Caco-2 (cell line): ENCODE data around the gene TAL1. TPM values are rescaled to one million over a fixed set of nuclear protein-coding genes. Genes with fewer than 3 reads are reported as not detected.

Experiments used
- BruUV-seq: library from RNA; stranded (reverse); fragments of 400-500 nt; replicated peaks from 2 replicates; lab custom pipeline; 2021; lab: Mats Ljungman, UMichigan
- CTCF ChIA-PET: fragments of 300-600 bp; sonication (Branson Sonifier 250); formaldehyde crosslinking; loops from one replicate; lab custom pipeline; 2022; ENCODE audit warnings: antibody characterized with exemption; lab: Charles Lee
- POLR2A ChIA-PET: fragments of 300-600 bp; sonication (Branson Sonifier 250); formaldehyde crosslinking; loops from one replicate; lab custom pipeline; 2022; ENCODE audit warnings: antibody characterized with exemption; lab: Charles Lee
- DNase-seq, 2 experiments: peaks; one replicate each; pipeline versions ENCODE4 v3.0.0 to v3.0.0-alpha.2; 2020 to 2022
- H3K27me3 ChIP-seq: replicated peaks from 2 replicates; pipeline ENCODE4 v1.6.0; 2011; ENCODE audit warnings: low read length; ENCODE audit not compliant: control insufficient read depth, insufficient read depth
- H3K36me3 ChIP-seq: 2 replicates; pipeline ENCODE4 v1.5.1; 2011; ENCODE audit warnings: low read length; ENCODE audit not compliant: control insufficient read depth, insufficient read depth
- H3K4me1 ChIP-seq: fragments of 250-450 bp; sonication (Bioruptor Pico); 2 replicates; pipeline ENCODE4 v1.5.1; 2020; ENCODE audit warnings: mild to moderate bottlenecking
- H3K4me3 ChIP-seq: 2 replicates; pipeline ENCODE4 v1.5.1; 2011; ENCODE audit warnings: low read depth, mild to moderate bottlenecking, control low read depth, low read length
- H3K9me3 ChIP-seq: fragments of 250-450 bp; sonication (Bioruptor Pico); 2 replicates; pipeline ENCODE4 v1.5.1; 2020; ENCODE audit warnings: mild to moderate bottlenecking, moderate library complexity
- H3K27ac Mint-ChIP-seq: one replicate; pipeline ENCODE4 v1.8.0; 2022; ENCODE audit warnings: mixed read lengths; ENCODE audit not compliant: unreplicated experiment
- H3K27me3 Mint-ChIP-seq: one replicate; pipeline ENCODE4 v1.8.0; 2022; ENCODE audit warnings: mixed read lengths; ENCODE audit not compliant: insufficient read depth, unreplicated experiment
- H3K36me3 Mint-ChIP-seq: one replicate; pipeline ENCODE4 v1.8.0; 2022; ENCODE audit warnings: mild to moderate bottlenecking, mixed read lengths; ENCODE audit not compliant: insufficient read depth, unreplicated experiment
- H3K4me1 Mint-ChIP-seq: one replicate; pipeline ENCODE4 v1.8.0; 2022; ENCODE audit warnings: low read depth, mixed read lengths; ENCODE audit not compliant: unreplicated experiment
- H3K4me3 Mint-ChIP-seq: one replicate; pipeline ENCODE4 v1.8.0; 2022; ENCODE audit warnings: mild to moderate bottlenecking, moderate library complexity, mixed read lengths; ENCODE audit not compliant: unreplicated experiment
- H3K9me3 Mint-ChIP-seq: one replicate; pipeline ENCODE4 v1.8.0; 2022; ENCODE audit warnings: mixed read lengths; ENCODE audit not compliant: unreplicated experiment
- intact Hi-C: fragments of 100-400 bp; cut with micrococcal nuclease; formaldehyde crosslinking; loops from one replicate; pipeline ENCODE4 v1.10.0; 2022; ENCODE audit not compliant: unreplicated experiment
- total RNA-seq: library from RNA; stranded (reverse); gene quantifications from 2 replicates; pipeline ENCODE4 v1.2.3, GENCODE V29; 2022
- TF ChIP-seq, protein P1 (sequence below), 2 experiments: fragments of 200-600 bp in 1 of 2; IDR thresholded peaks; 1 replicate in 1 of 2; 2 replicates in 1 of 2; pipeline versions ENCODE4 v1.5.1 to v1.8.0; 2011 to 2022; ENCODE audit warnings: antibody characterized with exemption in 1 of 2, control low read depth in 1 of 2, inconsistent platforms in 1 of 2, low read depth in 1 of 2, low read length in 1 of 2, mild to moderate bottlenecking in 1 of 2, moderate library complexity in 1 of 2; ENCODE audit not compliant: insufficient read depth in 1 of 2, severe bottlenecking in 1 of 2, unreplicated experiment in 1 of 2

The TAL1 gene
- total RNA-seq, 1 experiment from 2014 or later, result 15.2 TPM

DNA sequence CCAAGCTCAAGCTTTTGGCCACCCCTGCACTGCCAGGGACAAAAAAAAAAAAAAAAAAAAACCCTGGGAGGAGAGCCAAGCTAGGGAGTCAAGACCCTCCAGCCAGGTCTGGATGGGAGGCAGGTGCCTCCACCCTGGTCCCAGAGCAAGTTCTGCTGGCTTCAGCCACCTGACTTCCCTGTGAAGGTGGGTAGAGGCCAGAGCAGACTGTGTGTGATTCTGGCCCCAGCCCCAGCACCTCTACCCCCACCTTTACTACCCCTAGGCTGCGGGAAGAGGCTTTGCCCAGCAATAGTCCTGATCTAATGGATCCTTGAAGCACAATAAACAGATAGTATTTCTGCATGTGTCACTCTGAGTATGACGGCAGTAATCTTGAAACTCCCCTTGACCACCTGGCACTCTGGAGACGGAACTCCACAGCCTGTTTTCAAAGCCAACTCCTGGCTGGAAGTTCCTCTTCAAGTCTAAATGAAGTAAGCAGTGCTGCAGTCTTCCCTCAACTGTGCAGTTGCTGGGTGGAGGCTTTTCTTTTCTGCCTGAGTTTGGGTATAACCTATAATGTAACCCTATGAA lies 51.9 kb downstream of the TAL1 start:
- peak overlapping the region; percentile 67 for H3K4me3 Mint-ChIP-seq
- H3K4me1 Mint-ChIP-seq, result peaks cover 28% of the 10 kb centered on the region
- DNase-seq, result no peak
- ChIA-PET CTCF (interaction anchor here (0.6 to 2.5 kb wide), 13 partner anchors 7 to 209 kb away, joined by 3 to 53 read pairs (median 5); partner anchors contain the start of genes CMPK1, PDZK1IP1 and STIL), POLR2A (interaction anchor here (1.3 to 1.6 kb wide), 5 partner anchors 10 to 154 kb away, joined by 4 to 8 read pairs (median 7); partner anchors contain the start of genes CMPK1, PDZK1IP1 and STIL)
- H3K9me3 ChIP-seq, result no peaks in the 10 kb centered on the region
- BruUV-seq, result no TSS peak
- no peaks in the 10 kb centered on the region for H3K36me3 ChIP-seq
- H3K4me3 ChIP-seq, result no peak overlapping the region; the same call in 1 of the 2 replicates
- TF ChIP-seq, protein P1, sequence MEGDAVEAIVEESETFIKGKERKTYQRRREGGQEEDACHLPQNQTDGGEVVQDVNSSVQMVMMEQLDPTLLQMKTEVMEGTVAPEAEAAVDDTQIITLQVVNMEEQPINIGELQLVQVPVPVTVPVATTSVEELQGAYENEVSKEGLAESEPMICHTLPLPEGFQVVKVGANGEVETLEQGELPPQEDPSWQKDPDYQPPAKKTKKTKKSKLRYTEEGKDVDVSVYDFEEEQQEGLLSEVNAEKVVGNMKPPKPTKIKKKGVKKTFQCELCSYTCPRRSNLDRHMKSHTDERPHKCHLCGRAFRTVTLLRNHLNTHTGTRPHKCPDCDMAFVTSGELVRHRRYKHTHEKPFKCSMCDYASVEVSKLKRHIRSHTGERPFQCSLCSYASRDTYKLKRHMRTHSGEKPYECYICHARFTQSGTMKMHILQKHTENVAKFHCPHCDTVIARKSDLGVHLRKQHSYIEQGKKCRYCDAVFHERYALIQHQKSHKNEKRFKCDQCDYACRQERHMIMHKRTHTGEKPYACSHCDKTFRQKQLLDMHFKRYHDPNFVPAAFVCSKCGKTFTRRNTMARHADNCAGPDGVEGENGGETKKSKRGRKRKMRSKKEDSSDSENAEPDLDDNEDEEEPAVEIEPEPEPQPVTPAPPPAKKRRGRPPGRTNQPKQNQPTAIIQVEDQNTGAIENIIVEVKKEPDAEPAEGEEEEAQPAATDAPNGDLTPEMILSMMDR (IDR thresholded peaks at IDR 0.05; ENCODE audit: insufficient read depth in 1 of 2, low read depth in 1 of 2, low read length in 1 of 2, severe bottlenecking in 1 of 2, unreplicated experiment in 1 of 2), result no peak
- H3K27ac Mint-ChIP-seq, result peak overlapping the region; percentile 80
- peaks cover 25% of the 10 kb centered on the region for H3K36me3 Mint-ChIP-seq
- intact Hi-C loops, result loop anchor here (1.0 to 10.0 kb wide), 5 partner anchors 12 to 535 kb away; no protein-coding TSS in a partner anchor
- H3K4me1 ChIP-seq, result peaks cover 21% of the 10 kb centered on the region; the same call in 1 of the 2 replicates
- H3K27me3 ChIP-seq, result no peaks in the 10 kb centered on the region
- H3K27me3 Mint-ChIP-seq, result no peaks in the 10 kb centered on the region
- H3K9me3 Mint-ChIP-seq, result no peaks in the 10 kb centered on the region

DNA sequence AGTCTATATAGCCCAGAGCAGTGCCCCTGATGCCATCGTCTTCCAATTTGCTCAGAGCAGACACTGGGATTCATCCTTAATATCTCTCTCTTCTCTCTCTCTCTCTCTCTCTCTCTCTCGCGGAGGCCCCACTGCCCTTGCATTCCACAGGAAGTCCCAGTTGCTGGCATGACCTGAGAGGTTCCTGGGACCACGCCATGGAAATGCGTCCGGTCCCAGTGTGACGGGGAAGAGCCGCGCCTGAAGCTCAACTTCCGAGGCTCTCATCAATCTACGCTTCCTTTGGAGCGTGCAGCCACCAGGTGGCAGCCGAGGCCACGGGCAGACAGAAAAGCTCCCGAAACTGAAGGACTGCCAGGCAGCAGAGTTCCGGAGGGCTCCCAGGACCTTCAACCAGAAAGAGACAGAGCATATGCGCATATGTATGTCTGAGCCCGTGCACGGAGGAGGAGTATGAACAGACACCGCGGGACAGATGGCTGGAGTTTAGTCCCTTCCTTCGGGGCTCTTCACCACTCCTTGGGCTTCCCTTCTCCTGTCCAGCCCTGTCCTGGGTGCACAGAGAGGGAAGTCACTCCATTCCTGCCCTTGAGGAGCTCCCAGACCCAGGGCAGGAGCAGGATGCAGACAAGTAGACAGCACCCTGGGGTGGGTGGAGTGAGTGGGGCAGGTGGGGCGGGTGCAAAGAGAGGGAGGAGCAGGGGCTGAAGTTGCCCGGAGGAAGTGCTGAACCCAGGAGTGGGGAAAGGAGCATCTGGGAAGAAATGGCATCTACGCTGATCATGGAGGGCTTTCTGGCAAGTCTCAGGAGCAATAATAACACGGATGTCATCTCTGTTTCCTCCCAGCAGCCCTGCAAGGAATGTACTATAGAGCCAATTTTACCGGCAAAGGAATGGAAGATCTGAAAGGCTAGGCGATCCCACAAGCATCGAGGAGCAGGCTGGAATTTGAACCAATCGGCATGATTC lies 52.7 kb downstream of the TAL1 start:
- Mint-ChIP-seq H3K27ac (peak overlapping the region; percentile 80), H3K4me1 (peaks cover 28% of the 10 kb centered on the region), H3K36me3 (peaks cover 18% of the 10 kb centered on the region), H3K4me3 (peak overlapping the region; percentile 67), H3K27me3 (no peaks in the 10 kb centered on the region), H3K9me3 (no peaks in the 10 kb centered on the region)
- peaks cover 22% of the 10 kb centered on the region; the same call in 1 of the 2 replicates for H3K4me1 ChIP-seq
- TSS peak; percentile 27 for BruUV-seq
- H3K27me3 ChIP-seq, result no peaks in the 10 kb centered on the region
- TF ChIP-seq, protein P1 (IDR thresholded peaks at IDR 0.05; ENCODE audit: insufficient read depth in 1 of 2, low read depth in 1 of 2, low read length in 1 of 2, severe bottlenecking in 1 of 2, unreplicated experiment in 1 of 2), result peak; percentile 76 to 87
- ChIA-PET CTCF (interaction anchor here (0.6 to 2.5 kb wide), 26 partner anchors 8 to 932 kb away, joined by 3 to 53 read pairs (median 4); partner anchors contain the start of genes CMPK1, FOXD2, PDZK1IP1 and RAD54L), POLR2A (interaction anchor here (0.5 to 1.6 kb wide), 12 partner anchors 11 to 546 kb away, joined by 3 to 12 read pairs (median 6); partner anchors contain the start of genes CMPK1, FOXD2, PDZK1IP1 and STIL)
- intact Hi-C loops, result loop anchor here (1.0 to 10.0 kb wide), 5 partner anchors 13 to 535 kb away; no protein-coding TSS in a partner anchor
- H3K9me3 ChIP-seq, result no peaks in the 10 kb centered on the region
- H3K36me3 ChIP-seq, result no peaks in the 10 kb centered on the region
- peak overlapping the region; percentile 26 for H3K4me3 ChIP-seq
- peak; percentile 93 for DNase-seq
